IMR-90 (cell line): ENCODE data around the gene TSPAN3.

Experiments used
- CTCF ChIP-seq: conservative IDR thresholded peaks from 2 replicates; pipeline ENCODE4 v1.5.1; 2012; ENCODE audit warnings: mild to moderate bottlenecking, low read depth, low read length, improper control_type of control experiment
- MAZ ChIP-seq: IDR thresholded peaks from 2 replicates; pipeline ENCODE4 v1.6.1; 2012; ENCODE audit warnings: low read depth, mild to moderate bottlenecking, low read length, improper control_type of control experiment, moderate library complexity, borderline replicate concordance
- POLR2A ChIP-seq: IDR thresholded peaks from 2 replicates; pipeline ENCODE4 v1.6.1; 2012; ENCODE audit warnings: mild to moderate bottlenecking, low read depth, low read length
- RFX5 ChIP-seq: IDR thresholded peaks from 2 replicates; pipeline ENCODE4 v1.8.0; 2012; ENCODE audit warnings: low read depth, mild to moderate bottlenecking, low read length, moderate library complexity

DNA sequence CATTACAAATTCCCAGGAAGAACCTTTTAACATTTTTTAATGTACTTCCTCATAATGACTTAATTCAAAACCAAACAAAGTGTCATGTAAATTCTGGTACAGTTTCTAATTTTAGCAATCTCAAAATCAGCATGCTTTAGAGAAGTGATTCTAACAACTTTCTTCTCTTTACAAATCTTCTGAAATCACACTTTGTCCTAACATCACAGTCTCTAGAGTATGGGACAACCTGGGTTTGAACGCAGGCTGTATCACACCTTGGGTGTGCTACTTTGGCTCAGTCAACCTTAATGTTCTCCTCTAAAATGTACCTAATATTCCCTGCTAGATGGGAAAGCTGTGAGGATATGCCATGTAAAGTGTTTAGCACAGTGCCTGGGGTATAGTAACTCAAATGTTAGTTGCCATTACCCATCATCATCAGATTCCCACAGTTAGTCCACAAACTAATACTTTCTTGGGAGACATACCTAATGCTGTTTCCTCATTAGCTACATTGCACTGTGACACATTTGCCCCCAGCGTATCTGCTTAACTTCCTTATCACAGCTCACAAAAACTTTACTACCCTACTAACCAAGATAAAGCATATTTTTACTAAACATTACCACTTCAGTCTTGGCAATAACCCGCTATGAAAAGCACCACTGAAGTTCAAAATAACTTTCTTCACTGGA is 3.1 kb downstream of the TSPAN3 start:
- TF ChIP-seq POLR2A, result no peak
- no peak for TF ChIP-seq CTCF
- TF ChIP-seq RFX5, result no peak
- TF ChIP-seq MAZ, result no peak
